NCI-H2081 treated with DMSO at 0.1 percent for 48 hours (cell line): ENCODE data around the gene WDR91.

Experiments used
- DNase-seq: peaks from one replicate; lab custom pipeline; 2025; lab: John Stamatoyannopoulos, UW

The WDR91 gene

GRCh38 chr7:135197906-135198655 lies 13.2 kb downstream of the WDR91 start:
- no peak for DNase-seq

- DNase-seq: no peak
Measured at GRCh38 chr7:135197343-135197742, 14.0 kb downstream of the WDR91 start.

GRCh38 chr7:135195968-135196629 lies 15.2 kb downstream of the WDR91 start:
- DNase-seq: no peak

- DNase-seq: no peak
Measured at GRCh38 chr7:135195156-135195555, 16.2 kb downstream of the WDR91 start.

DNA sequence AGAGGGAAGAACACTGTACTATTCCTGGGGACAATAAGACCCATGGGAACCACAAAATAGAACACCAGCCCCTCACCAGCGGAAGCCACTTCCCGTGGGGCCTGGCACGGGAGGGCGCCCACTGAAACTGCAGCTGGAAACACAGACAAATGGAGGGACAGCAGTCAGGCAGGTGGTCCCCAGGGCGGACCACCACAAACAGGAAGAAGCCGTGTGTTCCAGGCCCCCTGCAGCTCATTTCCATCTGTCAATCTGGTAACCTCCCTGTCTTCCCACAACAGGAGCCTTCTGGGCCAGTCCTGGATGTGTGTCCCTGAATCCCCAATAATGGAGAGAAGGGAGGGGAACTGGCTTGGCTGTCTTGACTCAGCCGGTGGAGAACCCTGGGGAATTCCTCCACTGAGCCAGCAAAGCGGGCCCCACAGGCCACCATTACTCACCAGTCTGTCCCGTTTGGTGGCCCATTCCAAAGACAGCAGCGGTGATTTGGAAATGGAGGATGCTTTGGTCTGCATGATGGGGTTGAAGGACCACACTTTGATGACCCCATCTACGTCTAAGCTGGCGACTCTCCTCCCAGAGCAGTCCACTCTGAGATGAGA lies 16.7 kb downstream of the WDR91 start:
- DNase-seq: no peak

GRCh38 chr7:135193615-135194081 lies 17.7 kb downstream of the WDR91 start:
- no peak for DNase-seq

DNA sequence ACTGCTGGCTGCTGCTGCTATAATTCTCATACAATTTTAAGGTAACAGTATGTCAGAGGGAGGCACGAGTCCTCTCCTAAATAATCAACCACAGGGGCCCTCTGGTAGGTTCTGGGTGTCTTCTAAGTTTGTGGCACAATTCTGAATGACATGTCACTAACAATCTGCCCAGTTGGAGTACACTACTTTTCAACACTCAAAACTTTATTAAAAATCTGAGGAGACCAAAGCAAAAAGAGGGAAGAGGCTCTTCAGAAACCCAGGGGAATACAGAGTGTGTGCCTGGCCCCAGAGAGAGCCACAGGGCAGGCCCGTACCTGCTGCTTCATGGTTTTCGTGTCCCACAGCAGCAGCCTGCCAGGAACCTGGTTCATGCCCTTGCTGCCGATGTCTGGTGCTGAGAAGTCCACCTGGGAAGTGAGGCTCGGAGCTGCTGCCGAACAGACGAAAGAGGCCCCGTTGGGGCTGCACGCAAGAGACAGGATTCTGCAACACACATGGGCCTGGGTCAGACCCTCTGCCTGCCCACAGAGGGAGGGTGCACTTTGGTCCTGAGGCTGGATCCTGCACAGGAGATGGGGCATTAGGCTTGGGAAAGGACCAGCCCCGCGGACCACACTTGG lies 18.3 kb downstream of the WDR91 start:
- no peak for DNase-seq

DNA sequence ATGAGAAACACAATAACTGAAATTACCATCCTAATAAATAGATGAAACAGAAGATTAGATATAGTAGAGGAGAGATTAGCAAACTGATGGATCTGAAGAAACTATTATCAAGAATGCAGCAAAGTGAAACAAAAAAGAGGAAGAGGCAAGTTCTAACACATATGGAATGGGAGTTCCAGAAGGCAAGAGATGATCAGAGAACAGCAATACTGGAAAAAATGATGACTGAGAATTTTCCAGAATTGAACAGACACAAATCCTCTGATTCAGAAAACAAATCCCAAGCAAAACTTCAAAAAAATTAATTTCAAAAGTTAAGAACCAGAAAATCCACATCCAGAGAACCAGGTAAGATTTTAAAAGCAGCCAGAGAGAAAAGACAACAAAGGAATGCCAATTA lies 20.6 kb downstream of the WDR91 start:
- no peak for DNase-seq

- no peak for DNase-seq
Measured at GRCh38 chr7:135189961-135190360, 21.4 kb downstream of the WDR91 start.

- DNase-seq: no peak
Measured at GRCh38 chr7:135189221-135189662, 22.1 kb downstream of the WDR91 start.

- DNase-seq: no peak
Measured at GRCh38 chr7:135188298-135188984, 22.9 kb downstream of the WDR91 start.

DNA sequence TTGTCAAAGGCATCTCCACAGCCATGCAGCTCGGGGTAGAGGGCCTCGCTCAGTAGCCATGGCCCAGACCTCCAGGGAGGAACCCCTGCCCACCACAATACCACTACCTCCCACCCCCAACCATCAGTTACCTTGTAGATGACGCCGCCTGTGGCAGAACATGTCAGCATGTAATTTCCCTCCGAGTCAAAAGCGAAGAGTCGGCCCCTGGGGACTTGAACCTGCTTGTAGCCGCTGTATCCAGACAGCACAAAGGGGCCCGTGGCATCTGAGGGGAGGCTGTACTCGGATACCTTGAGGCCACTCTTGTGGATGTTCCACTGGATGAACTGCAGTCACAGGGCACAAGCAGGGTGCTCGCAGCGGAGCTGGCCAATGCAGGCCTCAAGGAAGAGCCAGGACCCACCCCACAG lies 24.5 kb downstream of the WDR91 start:
- DNase-seq: no peak

- no peak for DNase-seq
Measured at GRCh38 chr7:135186261-135186540, 25.1 kb downstream of the WDR91 start.

- no peak for DNase-seq
Measured at GRCh38 chr7:135185471-135186260, 25.7 kb downstream of the WDR91 start.

- DNase-seq: no peak
Measured at GRCh38 chr7:135184254-135184841, 27.0 kb downstream of the WDR91 start.

DNA sequence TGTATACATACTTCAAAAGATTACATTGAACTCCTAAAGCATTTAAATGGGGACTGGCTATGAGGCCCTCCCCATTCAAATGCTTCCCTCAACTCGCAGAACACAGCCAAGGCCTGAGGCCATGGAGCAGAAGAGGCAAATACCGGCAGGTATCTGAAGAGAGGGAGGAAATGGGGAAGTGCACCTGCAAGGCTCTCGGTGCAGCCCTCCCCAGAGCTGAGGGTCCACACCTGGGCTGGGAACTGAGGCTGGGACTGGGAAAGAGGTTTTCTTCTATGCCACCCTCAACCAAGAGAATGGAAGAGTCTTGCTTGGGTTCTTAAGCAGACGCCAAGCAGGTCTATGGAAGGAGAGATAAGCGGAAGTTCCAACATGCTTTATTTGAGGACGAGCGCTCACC lies 27.8 kb downstream of the WDR91 start:
- DNase-seq: no peak

DNA sequence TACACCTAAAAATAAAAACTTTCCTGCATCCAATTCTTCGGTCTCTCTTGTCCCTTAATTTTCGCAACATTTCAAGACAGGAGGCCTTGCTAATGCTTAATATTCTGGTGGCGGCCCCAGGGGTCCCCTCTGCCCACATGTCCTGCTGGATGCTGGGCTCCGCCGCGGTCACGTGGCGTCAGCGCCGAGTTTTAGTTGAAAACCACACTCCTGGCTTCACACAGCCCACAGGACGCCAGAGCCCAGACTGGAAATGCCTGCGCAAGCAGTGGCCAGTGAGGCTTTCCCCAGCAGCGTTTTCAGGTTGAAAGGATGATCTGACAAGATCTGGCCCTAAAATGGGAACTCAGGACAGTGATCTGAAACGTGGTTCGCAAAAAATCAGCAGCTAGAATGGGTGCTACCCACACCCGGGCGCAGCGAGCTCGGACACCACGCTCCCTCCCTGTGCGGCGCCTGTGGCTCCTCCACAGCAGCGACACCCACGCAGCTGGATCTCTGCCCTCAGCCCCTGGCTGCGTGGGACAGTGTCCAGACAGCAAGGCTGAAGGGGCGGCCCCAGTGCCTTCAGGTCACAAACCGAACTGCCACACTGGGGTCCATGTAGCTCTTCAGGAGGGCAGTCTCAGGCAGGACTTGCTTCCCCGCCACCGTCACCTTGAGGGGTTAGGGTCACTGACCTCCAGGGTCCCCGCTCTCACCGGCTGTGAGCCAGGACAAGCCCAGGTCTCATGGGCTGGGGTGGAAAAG lies 29.2 kb downstream of the WDR91 start:
- no peak for DNase-seq

GRCh38 chr7:135181261-135181928 lies 29.9 kb downstream of the WDR91 start:
- DNase-seq: no peak

GRCh38 chr7:135180122-135180521 lies 31.2 kb downstream of the WDR91 start:
- DNase-seq: no peak
